Measurements from ENCODE around the gene ESD. TPM values are rescaled to one million over a fixed set of nuclear protein-coding genes. Genes with fewer than 3 reads are reported as not detected.
A peak's percentile ranks its signal among the peaks of the same experiment; 100 is the strongest.

The ESD gene
- total RNA-seq (2016; rRNA removed; fragmentation: Illumina TruSeq; extraction: Trizol) (147 and 234 TPM in 2 replicates), polyA plus RNA-seq (2011; rRNA removed) (87.5 and 118 TPM in 2 replicates), polyA minus RNA-seq (2011; rRNA and poly(A)+ RNA removed; ENCODE audit: low replicate concordance) (20.2 and 23.9 TPM in 2 replicates), Bru-seq, nascent RNA (percentile 89 among the genes with signal in this experiment), BruChase-seq, experiment 1, labeled RNA remaining after a 6-hour chase (percentile 81 among the genes with signal in this experiment), BruChase-seq, experiment 2, labeled RNA remaining after a 2-hour chase (percentile 72 among the genes with signal in this experiment)
- 53.1 and 56.4 TPM in 2 replicates for total RNA-seq (2016; cell fraction: cytosol; rRNA removed; fragmentation: Illumina TruSeq; extraction: Trizol; ENCODE audit: low read depth)
- total RNA-seq (2016; cell fraction: insoluble cytoplasmic fraction; rRNA removed; fragmentation: Illumina TruSeq; extraction: Trizol): 146 and 243 TPM in 2 replicates
- total RNA-seq (2016; cell fraction: membrane; rRNA removed; fragmentation: Illumina TruSeq; extraction: Trizol): 92.1 and 96.2 TPM in 2 replicates
- 70.0 and 78.0 TPM in 2 replicates for total RNA-seq (2016; cell fraction: nucleus; rRNA removed; fragmentation: Illumina TruSeq; extraction: Trizol)
- polyA plus RNA-seq (2011; cell fraction: cytosol; rRNA removed): 51.7 and 73.6 TPM in 2 replicates
- 20.7 and 24.8 TPM in 2 replicates for polyA plus RNA-seq (2011; cell fraction: nucleus; rRNA removed)
- polyA plus RNA-seq (2012): 124 and 156 TPM in 2 replicates
- 62.3 and 69.2 TPM in 2 replicates for polyA plus RNA-seq (2016; cell fraction: cytosol; fragmentation: Illumina TruSeq; extraction: Trizol; ENCODE audit: low read depth)
- polyA plus RNA-seq (2016; cell fraction: insoluble cytoplasmic fraction; fragmentation: Illumina TruSeq; extraction: Trizol; ENCODE audit: low read depth): 282 and 300 TPM in 2 replicates
- polyA plus RNA-seq (2016; cell fraction: membrane; fragmentation: Illumina TruSeq; extraction: Trizol; ENCODE audit: low read depth): 93.3 and 95.7 TPM in 2 replicates
- polyA plus RNA-seq (2016; cell fraction: nucleus; fragmentation: Illumina TruSeq; extraction: Trizol; ENCODE audit: insufficient read depth, low read depth): 102 and 106 TPM in 2 replicates
- 58.6 and 65.4 TPM in 2 replicates for polyA minus RNA-seq (2011; cell fraction: cytosol; rRNA and poly(A)+ RNA removed)
- polyA minus RNA-seq (2011; cell fraction: nucleus; rRNA and poly(A)+ RNA removed): 33.9 and 53.6 TPM in 2 replicates
- long read RNA-seq, experiment 1, transcript ESD-202 (10 exons, 1,192 nt): major isoform, 120 of 143 reads
- long read RNA-seq, experiment 1, partial matches to known transcripts: 15 of 143 reads
- long read RNA-seq, experiment 1, other reads (novel, unspliced or antisense): 7 of 143 reads
- long read RNA-seq, experiment 2, partial matches to known transcripts: 92 of 190 reads
- long read RNA-seq, experiment 2, other reads (novel, unspliced or antisense): 98 of 190 reads

- H3K36me3 ChIP-seq (replicated peaks in 1 of 2; ENCODE audit: control insufficient read depth in 1 of 2, insufficient read depth in 2 of 2, low read length in 2 of 2): no peaks in the 10 kb centered on the region
- H3K9me3 ChIP-seq (ENCODE audit: low read length): no peaks in the 10 kb centered on the region
- FAIRE-seq: peak; percentile 74
- H4K20me1 ChIP-seq (ENCODE audit: insufficient read depth, low read length): no peaks in the 10 kb centered on the region
- in situ Hi-C loops (cut with HindIII; ENCODE audit: extremely low pct_ligation_motif_present, low pct_unique_long_range_greater_than_20kb): no loop called here
- ChIA-PET CTCF (ENCODE audit: low intra/inter-chr PET ratio, low total read pairs) (no interaction called here), POLR2A (interaction anchor here (0.7 to 1.4 kb wide), 5 partner anchors 12 to 654 kb away, joined by 3 to 4 read pairs (median 3); no protein-coding TSS in a partner anchor)
- peak within 1 kb of the TSS; percentile 94 for H3K27ac ChIP-seq (ENCODE audit: extremely low read length, insufficient read depth, low read length)
- H3K4me3 ChIP-seq (replicated peaks in 1 of 3; ENCODE audit: insufficient read depth in 1 of 3, low read depth in 2 of 3, low read length in 3 of 3): peak within 1 kb of the TSS; percentile 60 to 95 (median 85)
- no TSS peak for BruUV-seq (replicated peaks)
- H3K27me3 ChIP-seq (ENCODE audit: control insufficient read depth in 1 of 2, insufficient read depth in 2 of 2, low read length in 2 of 2): no peaks in the 10 kb centered on the region; a peak in 1 of 5 replicates
- peaks cover 63% of the 10 kb centered on the region for H3K4me1 ChIP-seq (ENCODE audit: insufficient read depth, low read length)
- ATAC-seq: peak; percentile 94
- H3K79me2 ChIP-seq (ENCODE audit: insufficient read depth, low read length): peaks cover 23% of the 10 kb centered on the region
- 1% methylated on average over 33 of the region's 77 CpGs for WGBS (ENCODE audit: low lambda C conversion rate)
- peak; percentile 90 for DNase-seq (ENCODE audit: low spot score)
- intact Hi-C loops (cut with micrococcal nuclease; ENCODE audit: unreplicated experiment): loop anchor here (5.0 kb wide), 1 partner anchor 244 kb away; the partner anchor contains the start of gene LRCH1
- H3K9ac ChIP-seq (ENCODE audit: insufficient read depth, low read depth, low read length): peak within 1 kb of the TSS; percentile 92
- H3K4me2 ChIP-seq (ENCODE audit: low read depth, low read length): peak within 1 kb of the TSS; percentile 80
- H2AFZ ChIP-seq (ENCODE audit: low read length): peak within 1 kb of the TSS; percentile 91
- TF ChIP-seq GABPB1 (CRISPR knock-in tag; IDR thresholded peaks at IDR 0.05): peak; percentile 76
- peak; percentile 86 for TF ChIP-seq PITX1 (CRISPR knock-in tag; IDR thresholded peaks at IDR 0.05)
- peak; percentile 43; the same call in 1 of the 2 replicates for TF ChIP-seq HIVEP1 (CRISPR knock-in tag; IDR thresholded peaks at IDR 0.05)
- no peak for TF ChIP-seq ZNF34 (CRISPR knock-in tag; IDR thresholded peaks at IDR 0.05; ENCODE audit: borderline replicate concordance)
- peak; percentile 13 for TF ChIP-seq MED1 (CRISPR knock-in tag; IDR thresholded peaks at IDR 0.05)
- TF ChIP-seq, protein P1, sequence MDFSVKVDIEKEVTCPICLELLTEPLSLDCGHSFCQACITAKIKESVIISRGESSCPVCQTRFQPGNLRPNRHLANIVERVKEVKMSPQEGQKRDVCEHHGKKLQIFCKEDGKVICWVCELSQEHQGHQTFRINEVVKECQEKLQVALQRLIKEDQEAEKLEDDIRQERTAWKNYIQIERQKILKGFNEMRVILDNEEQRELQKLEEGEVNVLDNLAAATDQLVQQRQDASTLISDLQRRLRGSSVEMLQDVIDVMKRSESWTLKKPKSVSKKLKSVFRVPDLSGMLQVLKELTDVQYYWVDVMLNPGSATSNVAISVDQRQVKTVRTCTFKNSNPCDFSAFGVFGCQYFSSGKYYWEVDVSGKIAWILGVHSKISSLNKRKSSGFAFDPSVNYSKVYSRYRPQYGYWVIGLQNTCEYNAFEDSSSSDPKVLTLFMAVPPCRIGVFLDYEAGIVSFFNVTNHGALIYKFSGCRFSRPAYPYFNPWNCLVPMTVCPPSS (IDR thresholded peaks at IDR 0.05): no peak
- peak; percentile 36; the same call in 1 of the 2 replicates for TF ChIP-seq ZBTB21 (CRISPR knock-in tag; IDR thresholded peaks at IDR 0.05)
- 0 out of 2 replicates have a peak, but pooled peaks have one; percentile 26 for TF ChIP-seq ZNF740 (CRISPR knock-in tag; IDR thresholded peaks at IDR 0.05)
- no peak for TF ChIP-seq SMC3 (IDR thresholded peaks at IDR 0.05; ENCODE audit: low read length)
- TF ChIP-seq, protein P2, sequence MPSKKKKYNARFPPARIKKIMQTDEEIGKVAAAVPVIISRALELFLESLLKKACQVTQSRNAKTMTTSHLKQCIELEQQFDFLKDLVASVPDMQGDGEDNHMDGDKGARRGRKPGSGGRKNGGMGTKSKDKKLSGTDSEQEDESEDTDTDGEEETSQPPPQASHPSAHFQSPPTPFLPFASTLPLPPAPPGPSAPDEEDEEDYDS (CRISPR knock-in tag; IDR thresholded peaks at IDR 0.05): peak; percentile 87
- TF ChIP-seq, protein P3, sequence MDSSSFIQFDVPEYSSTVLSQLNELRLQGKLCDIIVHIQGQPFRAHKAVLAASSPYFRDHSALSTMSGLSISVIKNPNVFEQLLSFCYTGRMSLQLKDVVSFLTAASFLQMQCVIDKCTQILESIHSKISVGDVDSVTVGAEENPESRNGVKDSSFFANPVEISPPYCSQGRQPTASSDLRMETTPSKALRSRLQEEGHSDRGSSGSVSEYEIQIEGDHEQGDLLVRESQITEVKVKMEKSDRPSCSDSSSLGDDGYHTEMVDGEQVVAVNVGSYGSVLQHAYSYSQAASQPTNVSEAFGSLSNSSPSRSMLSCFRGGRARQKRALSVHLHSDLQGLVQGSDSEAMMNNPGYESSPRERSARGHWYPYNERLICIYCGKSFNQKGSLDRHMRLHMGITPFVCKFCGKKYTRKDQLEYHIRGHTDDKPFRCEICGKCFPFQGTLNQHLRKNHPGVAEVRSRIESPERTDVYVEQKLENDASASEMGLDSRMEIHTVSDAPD (CRISPR knock-in tag; IDR thresholded peaks at IDR 0.05): no peak
- TF ChIP-seq NR1H2 (CRISPR knock-in tag; IDR thresholded peaks at IDR 0.05; ENCODE audit: borderline replicate concordance, low read depth): no peak; the same call in 1 of the 2 replicates
- no peak for TF ChIP-seq PAF1 (CRISPR knock-in tag; IDR thresholded peaks at IDR 0.05)
- TF ChIP-seq NPAS2 (CRISPR knock-in tag; IDR thresholded peaks at IDR 0.05; ENCODE audit: borderline replicate concordance): no peak
These were observed at the start of gene ESD for GRCh38 chr13:46796515-46797474. TSS of gene ESD (minus strand) at chr13:46797161. CDS start at chr13:46791413, 5,748 bp downstream.
